MV-4-11 (cell line): Measurements from ENCODE around the gene ADD3.
"Not testable (repeated sequence)": the region's sequence is repeated elsewhere in the genome, so short reads cannot be mapped to it uniquely, and the experiment has no call there.

Source experiments
- DNase-seq: peaks from one replicate; lab custom pipeline; 2025; lab: John Stamatoyannopoulos, UW

Gene ADD3

DNA sequence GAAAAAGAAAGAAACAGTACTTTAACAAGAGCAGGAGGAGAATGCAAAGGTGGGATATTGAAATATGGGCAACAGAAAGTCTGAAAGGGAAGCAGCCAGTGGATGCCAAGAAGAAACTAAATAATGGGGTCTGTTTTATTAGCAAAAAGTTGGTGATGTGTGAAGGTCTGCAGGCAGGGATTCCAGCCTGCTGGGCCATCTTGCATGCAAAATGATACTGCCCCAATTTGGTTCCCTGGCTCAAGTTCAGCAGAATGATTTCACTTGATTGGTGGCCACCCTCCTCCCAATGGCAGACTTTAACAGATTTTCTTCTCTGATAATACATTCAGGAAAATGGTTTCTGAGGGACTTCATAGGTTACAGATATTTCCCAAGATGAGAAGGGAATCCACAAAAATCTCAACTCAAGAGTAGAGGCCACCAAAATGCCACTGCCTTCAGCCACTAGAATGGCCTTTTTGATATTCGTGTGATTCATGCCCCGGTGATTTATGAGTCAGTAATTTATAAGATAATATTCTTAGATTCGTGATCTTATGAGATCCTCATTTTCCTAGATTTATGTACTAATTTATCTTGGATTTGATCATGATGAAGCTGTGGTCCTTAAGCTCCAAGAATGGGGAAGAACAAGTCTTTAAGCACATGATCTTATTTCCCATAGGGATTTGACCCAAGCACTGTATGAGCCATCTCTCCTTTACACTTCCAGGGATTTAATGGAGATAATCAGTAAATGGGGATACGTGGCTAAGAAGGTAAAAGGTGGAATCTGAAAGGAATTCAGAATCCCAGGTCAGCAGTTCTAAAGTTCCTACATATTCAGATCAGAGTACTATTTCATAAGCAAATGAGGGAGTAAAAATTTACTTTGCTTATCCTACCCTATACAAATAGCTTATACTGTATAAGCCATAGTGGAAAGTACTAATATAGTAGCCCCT is 32.3 kb upstream of the ADD3 start:
- no peak for DNase-seq

DNA sequence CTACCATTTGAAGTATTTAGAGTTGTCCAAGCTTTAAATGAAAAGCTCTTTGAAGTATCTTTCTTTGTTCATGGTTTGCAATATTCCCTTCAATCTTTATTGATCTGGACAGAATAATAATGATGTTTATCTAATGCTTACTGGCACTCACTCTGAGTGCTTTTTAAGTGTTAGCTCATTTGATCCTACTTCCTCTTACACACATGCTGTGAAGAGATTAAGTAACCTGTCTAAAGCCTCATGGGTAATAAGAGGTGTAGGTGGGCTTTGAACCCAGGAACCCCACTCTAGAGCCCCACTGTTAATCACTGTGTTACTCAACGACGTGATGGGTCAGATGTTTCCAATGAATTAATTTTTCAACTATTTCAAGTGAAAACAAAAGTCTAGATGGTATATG is 31.1 kb upstream of the ADD3 start:
- DNase-seq: no peak

- DNase-seq: no peak
Measured at GRCh38 chr10:109977382-109977806, 30.4 kb upstream of the ADD3 start.

- peak; percentile 30 for DNase-seq
Measured at GRCh38 chr10:109978481-109978880, 29.3 kb upstream of the ADD3 start.

GRCh38 chr10:109979215-109979614 is 28.6 kb upstream of the ADD3 start:
- no peak for DNase-seq

DNA sequence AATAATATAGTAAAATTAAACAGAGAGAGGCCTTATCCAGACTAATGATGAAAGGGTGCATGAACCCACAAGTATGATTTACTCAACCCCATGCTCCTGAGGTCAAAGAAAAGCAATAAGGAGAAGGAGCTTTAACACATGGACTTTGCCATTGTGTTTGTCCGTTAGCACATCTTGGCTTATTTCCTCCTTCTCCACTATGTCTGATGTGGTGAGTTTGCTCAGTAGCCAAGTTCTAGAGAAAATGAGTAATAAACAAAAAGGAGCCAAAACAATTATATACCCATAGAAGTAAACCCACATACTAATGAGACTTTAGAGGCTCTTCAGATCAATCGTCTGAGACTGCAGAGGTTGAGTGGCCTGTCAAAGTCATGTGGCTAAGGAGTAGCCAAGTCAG is 26.1 kb upstream of the ADD3 start:
- DNase-seq: no peak

GRCh38 chr10:109982123-109982522 is 25.7 kb upstream of the ADD3 start:
- no peak for DNase-seq

- DNase-seq: no peak
Measured at GRCh38 chr10:109982812-109983211, 25.0 kb upstream of the ADD3 start.

- no peak for DNase-seq
Measured at GRCh38 chr10:109984013-109984412, 23.8 kb upstream of the ADD3 start.

DNA sequence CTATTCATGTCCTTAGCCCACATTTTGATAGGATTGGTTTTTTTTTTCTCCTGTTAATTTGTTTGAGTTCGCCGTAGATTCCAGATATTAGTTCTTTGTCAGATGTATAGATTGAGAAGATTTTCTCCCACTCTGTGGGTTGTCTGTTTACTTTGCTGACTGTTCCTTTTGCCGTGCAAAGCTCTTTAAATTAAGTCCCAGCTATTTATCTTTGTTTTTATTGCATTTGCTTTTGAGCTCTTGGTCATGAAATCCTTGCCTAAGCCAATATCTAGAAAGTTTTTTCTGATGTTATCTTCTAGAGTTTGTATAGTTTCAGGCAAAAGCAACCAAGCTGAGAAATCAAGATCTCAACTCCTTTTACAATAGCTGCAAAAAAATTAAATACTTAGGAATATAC is 22.0 kb upstream of the ADD3 start:
- DNase-seq: not testable (repeated sequence)

GRCh38 chr10:109987452-109988211 is 20.2 kb upstream of the ADD3 start:
- no peak for DNase-seq

DNA sequence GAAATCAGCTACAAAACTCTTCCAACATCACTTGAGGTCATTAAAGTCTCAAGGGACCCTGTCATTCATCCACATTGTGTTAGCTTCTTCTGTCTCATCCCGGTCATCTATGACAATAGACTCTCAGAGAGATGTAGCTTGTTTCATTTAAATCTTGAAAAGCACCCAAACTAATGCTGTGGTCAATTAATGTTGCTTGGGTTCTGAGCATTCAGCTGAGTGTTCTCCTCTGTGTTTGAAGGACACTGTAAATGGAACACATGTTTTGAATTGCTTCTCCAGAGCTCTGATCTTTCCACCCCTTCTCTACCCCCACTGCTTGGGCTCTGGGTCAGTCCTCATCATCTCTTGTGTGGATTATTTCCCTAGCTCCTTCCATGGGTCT is 19.6 kb upstream of the ADD3 start:
- DNase-seq: no peak

GRCh38 chr10:109991266-109991855 is 16.4 kb upstream of the ADD3 start:
- no peak for DNase-seq

DNA sequence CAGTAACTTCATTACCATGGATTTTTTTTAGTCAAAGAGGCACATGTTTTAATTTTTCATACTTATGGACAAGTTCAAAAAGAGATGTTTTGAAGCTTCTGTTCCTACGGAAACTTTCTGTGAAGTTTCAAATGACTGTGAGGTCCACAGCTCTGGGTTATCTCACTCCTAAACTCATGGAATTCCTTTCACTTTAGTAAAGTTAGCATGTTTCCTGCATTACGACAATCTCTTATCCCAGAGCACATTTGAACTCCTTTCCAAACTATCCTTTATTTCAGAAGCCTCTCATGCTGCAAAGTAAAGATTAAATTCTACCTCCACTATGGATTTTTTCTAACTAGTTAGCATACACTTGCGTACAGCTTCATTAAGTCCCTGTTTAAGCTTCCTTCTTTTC is 15.3 kb upstream of the ADD3 start:
- DNase-seq: no peak

- DNase-seq: no peak
Measured at GRCh38 chr10:109993551-109994330, 14.0 kb upstream of the ADD3 start.

DNA sequence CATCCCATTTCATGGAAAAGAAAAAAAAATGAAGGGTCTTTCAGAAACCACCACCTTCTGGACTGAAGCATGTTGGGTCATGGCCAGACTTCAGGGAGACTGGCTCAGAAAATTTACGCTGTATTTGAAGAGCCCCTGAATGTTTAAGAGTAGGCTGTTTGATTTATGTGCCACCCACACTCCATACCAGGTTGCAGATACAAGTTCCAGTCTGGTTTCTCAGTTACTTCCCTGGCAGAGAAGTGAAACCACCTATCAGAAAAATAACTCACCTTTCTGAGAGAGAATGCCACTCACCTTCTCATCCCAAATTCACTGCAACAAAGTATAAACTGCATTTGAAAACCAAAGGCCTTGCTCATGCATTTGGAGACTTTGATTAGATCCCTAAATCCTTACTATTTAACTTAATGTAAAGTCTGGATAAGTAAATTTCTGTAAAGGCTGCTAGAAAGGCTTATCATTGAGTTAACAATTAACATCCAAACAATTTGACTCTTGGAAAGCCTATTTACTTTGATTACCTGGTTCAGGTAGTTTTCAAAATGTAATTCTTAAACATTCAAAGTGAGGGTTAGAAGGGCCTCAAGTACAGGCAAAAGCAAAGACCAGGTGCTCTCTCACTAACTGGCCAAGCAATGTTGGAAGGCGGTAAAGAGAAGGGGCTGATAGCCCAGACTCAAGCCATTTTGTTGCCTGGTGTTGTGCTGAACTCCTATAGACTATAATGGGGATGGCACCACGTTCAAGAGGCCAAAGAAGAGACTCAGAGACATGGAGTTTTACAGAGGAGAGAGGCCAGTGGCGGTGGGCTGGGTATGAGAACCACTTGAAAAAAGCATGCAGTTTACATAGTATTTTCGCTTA is 12.8 kb upstream of the ADD3 start:
- no peak for DNase-seq

DNA sequence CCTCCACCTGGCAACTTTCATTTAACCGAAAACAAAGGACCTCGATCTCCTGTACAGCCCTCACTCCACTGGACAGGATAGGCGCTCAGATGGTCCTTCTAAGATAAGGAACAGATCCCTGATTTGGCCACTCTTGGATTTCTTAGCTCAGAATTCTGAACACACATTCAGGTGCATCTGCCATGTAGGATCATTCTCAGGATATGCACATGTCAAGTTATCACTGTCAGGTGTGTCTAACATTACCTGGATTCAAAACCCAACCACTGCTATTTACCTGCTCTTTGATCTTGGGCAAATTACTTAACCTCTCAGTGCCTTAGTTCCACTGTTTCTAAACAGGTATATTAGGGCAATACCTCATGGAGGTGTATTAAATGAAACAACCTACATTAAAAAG is 12.2 kb upstream of the ADD3 start:
- DNase-seq: no peak

DNA sequence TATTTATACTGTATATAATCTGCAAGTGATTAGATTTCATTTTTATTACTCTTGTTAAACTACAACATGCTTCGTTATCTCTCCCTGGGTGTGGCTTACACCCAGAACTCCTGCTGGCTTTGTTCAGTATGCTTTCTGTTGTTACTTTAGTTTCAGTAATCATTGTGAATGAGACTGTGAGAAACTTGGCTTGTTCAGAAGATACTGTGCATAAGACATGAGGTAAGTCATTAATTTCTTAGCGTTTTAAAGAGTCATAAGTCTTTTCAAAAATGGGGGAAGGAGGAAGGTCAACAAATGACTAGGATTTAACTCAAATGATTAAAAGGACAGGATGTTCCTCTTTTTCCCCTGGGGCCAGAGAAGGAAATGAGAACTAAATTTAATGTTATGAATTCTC is 11.6 kb upstream of the ADD3 start:
- peak; percentile 79 for DNase-seq

- no peak for DNase-seq
Measured at GRCh38 chr10:109996766-109997171, 11.0 kb upstream of the ADD3 start.

- DNase-seq: no peak
Measured at GRCh38 chr10:109997233-109997632, 10.6 kb upstream of the ADD3 start.

DNA sequence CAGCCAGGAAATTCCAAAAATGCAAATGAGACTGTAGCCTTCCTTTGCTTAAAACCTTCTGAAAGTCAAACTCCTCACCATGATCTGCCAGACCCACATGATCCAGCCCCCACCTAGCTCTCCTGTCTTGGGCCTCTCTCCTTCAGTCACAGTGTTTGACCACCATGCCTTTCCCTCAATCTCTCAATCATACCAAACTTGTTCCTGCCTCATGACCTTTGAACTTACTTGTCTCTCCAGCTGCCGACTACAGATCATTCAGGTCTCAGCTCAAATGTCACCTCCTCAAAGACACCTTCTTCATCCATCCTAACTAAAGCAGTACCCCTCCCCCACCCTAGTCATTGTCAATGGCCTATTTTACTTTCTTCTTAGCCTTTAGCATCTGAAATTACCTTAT is 9.3 kb upstream of the ADD3 start:
- no peak for DNase-seq
